H1 (cell line): ENCODE measurements around the gene TRIM65. TPM values are rescaled to one million over a fixed set of nuclear protein-coding genes. Genes with fewer than 3 reads are reported as not detected.

ENCODE experiments used
- CTCF ChIA-PET: fragments of 300-600 bp; sonication (Branson Sonifier 250); formaldehyde crosslinking; loops from one replicate; lab custom pipeline; 2021; ENCODE audit not compliant: partially characterized antibody; lab: Charles Lee
- POLR2A ChIA-PET: fragments of 300-600 bp; sonication (Branson Sonifier 250); formaldehyde crosslinking; loops from one replicate; lab custom pipeline; 2021; ENCODE audit warnings: inconsistent platforms; ENCODE audit not compliant: partially characterized antibody; lab: Charles Lee
- DNase-seq, 2 experiments: peaks; one replicate each; pipeline versions ENCODE4 v3.0.0 to v3.0.0-alpha.2; 2010 to 2022; ENCODE audit warnings: low spot score in 2 of 2, low read depth in 1 of 2, mixed read lengths in 1 of 2
- FAIRE-seq: peaks from 2 replicates; lab custom pipeline; 2011; peaks lifted over from hg19 to GRCh38; lab: Jason Lieb, UNC
- H2AFZ ChIP-seq: 2 replicates; pipeline ENCODE4 v1.8.1; 2012; ENCODE audit warnings: low read length, inconsistent platforms
- H2AK5ac ChIP-seq: 2 replicates; pipeline ENCODE4 v1.6.1; 2013; ENCODE audit warnings: low read depth, low read length
- H2BK120ac ChIP-seq: replicated peaks from 2 replicates; pipeline ENCODE3; 2013; ENCODE audit warnings: low read depth, low read length, inconsistent platforms
- H2BK12ac ChIP-seq: 2 replicates; pipeline ENCODE4 v1.6.1; 2013; ENCODE audit warnings: low read depth, low read length
- H2BK15ac ChIP-seq: 2 replicates; pipeline ENCODE4 v1.6.1; 2013; ENCODE audit warnings: low read length
- H2BK20ac ChIP-seq: 2 replicates; pipeline ENCODE4 v1.6.1; 2013; ENCODE audit warnings: low read length
- H2BK5ac ChIP-seq: 2 replicates; pipeline ENCODE4 v1.6.1; 2013; ENCODE audit warnings: low read depth, low read length
- H3K14ac ChIP-seq: 2 replicates; pipeline ENCODE4 v1.6.1; 2013; ENCODE audit warnings: inconsistent platforms; ENCODE audit not compliant: insufficient read length
- H3K18ac ChIP-seq: 2 replicates; pipeline ENCODE4 v1.6.1; 2013; ENCODE audit warnings: low read length; ENCODE audit errors: extremely low read depth
- H3K23ac ChIP-seq: 2 replicates; pipeline ENCODE4 v1.6.1; 2013; ENCODE audit warnings: inconsistent platforms; ENCODE audit not compliant: insufficient read length
- H3K23me2 ChIP-seq: 2 replicates; pipeline ENCODE4 v1.6.1; 2013; ENCODE audit warnings: low read depth, low read length
- H3K27ac ChIP-seq: 2 replicates; pipeline ENCODE4 v1.6.1; 2011; ENCODE audit warnings: low read depth, low read length, inconsistent platforms
- H3K27me3 ChIP-seq, 4 experiments: replicated peaks in 1 of 4; 1 replicate in 1 of 4; 2 replicates in 3 of 4; pipeline versions ENCODE4 v1.6.1 to v1.8.1; 2011 to 2013; ENCODE audit warnings: low read length in 3 of 4, mild to moderate bottlenecking in 3 of 4, inconsistent platforms in 2 of 4, mixed read lengths in 2 of 4, moderate library complexity in 1 of 4; ENCODE audit not compliant: control insufficient read depth in 3 of 4, insufficient read depth in 3 of 4; ENCODE audit errors: extremely low read depth in 1 of 4
- H3K36me3 ChIP-seq, 4 experiments: 2 replicates each; pipeline versions ENCODE4 v1.6.1 to v1.8.1; 2011 to 2013; ENCODE audit warnings: mild to moderate bottlenecking in 4 of 4, low read length in 3 of 4, moderate library complexity in 2 of 4, control low read depth in 1 of 4, inconsistent platforms in 1 of 4; ENCODE audit not compliant: insufficient read depth in 4 of 4, control insufficient read depth in 2 of 4
- H3K4ac ChIP-seq: replicated peaks from 2 replicates; pipeline ENCODE3; 2013; ENCODE audit warnings: low read length, low read depth, mixed read lengths, inconsistent platforms; ENCODE audit not compliant: insufficient read length
- H3K4me1 ChIP-seq, 4 experiments: replicated peaks in 1 of 4; 1 replicate in 1 of 4; 2 replicates in 3 of 4; pipeline versions ENCODE4 v1.6.1 to v1.8.1; 2011 to 2013; ENCODE audit warnings: low read length in 3 of 4, inconsistent platforms in 2 of 4, mixed read lengths in 1 of 4; ENCODE audit not compliant: insufficient read depth in 4 of 4, control insufficient read depth in 3 of 4
- H3K4me2 ChIP-seq, 2 experiments: 2 replicates each; pipeline versions ENCODE4 v1.6.1 to v1.8.1; 2011 to 2013; ENCODE audit warnings: low read depth in 2 of 2, low read length in 2 of 2, control low read depth in 1 of 2, inconsistent platforms in 1 of 2, mild to moderate bottlenecking in 1 of 2; ENCODE audit not compliant: insufficient read depth in 1 of 2
- H3K4me3 ChIP-seq, 4 experiments: fragments of 200-600, 300-600 bp in 1 of 4; sonication (generic), shearing (Covaris generic), sonication (Bioruptor Twin) in 1 of 4; 2 replicates each; pipeline versions ENCODE4 v1.5.1 to v1.8.1; 2011 to 2016; ENCODE audit warnings: low read length in 4 of 4, low read depth in 3 of 4, control low read depth in 2 of 4, inconsistent platforms in 2 of 4, mild to moderate bottlenecking in 2 of 4, mixed read lengths in 1 of 4, moderate library complexity in 1 of 4; ENCODE audit not compliant: insufficient read depth in 2 of 4; ENCODE audit errors: extremely low read depth in 1 of 4
- H3K56ac ChIP-seq: replicated peaks from 2 replicates; pipeline ENCODE3; 2013; ENCODE audit warnings: low read depth, mild to moderate bottlenecking, mixed read lengths, low read length, inconsistent platforms; ENCODE audit not compliant: insufficient read length
- H3K79me1 ChIP-seq: 2 replicates; pipeline ENCODE4 v1.6.1; 2013; ENCODE audit warnings: low read depth, low read length, control low read depth
- H3K79me2 ChIP-seq, 2 experiments: 2 replicates each; pipeline versions ENCODE4 v1.6.1 to v1.8.1; 2012 to 2013; ENCODE audit warnings: low read length in 2 of 2, mild to moderate bottlenecking in 2 of 2, inconsistent platforms in 1 of 2; ENCODE audit not compliant: insufficient read depth in 2 of 2, control insufficient read depth in 1 of 2
- H3K9ac ChIP-seq, 4 experiments: replicated peaks in 1 of 4; 1 replicate in 1 of 4; 2 replicates in 3 of 4; pipeline versions ENCODE4 v1.6.1 to v1.8.1; 2011 to 2013; ENCODE audit warnings: low read depth in 3 of 4, low read length in 3 of 4, control low read depth in 2 of 4, mild to moderate bottlenecking in 2 of 4, moderate library complexity in 2 of 4, inconsistent platforms in 1 of 4; ENCODE audit errors: extremely low read depth in 1 of 4
- H3K9me3 ChIP-seq, 2 experiments: 2 replicates each; pipeline versions ENCODE4 v1.6.1 to v1.8.1; 2012 to 2013; ENCODE audit warnings: mild to moderate bottlenecking in 2 of 2, moderate library complexity in 2 of 2, control low read depth in 1 of 2, inconsistent platforms in 1 of 2, low read depth in 1 of 2, low read length in 1 of 2, mixed read lengths in 1 of 2; ENCODE audit not compliant: insufficient read depth in 2 of 2
- H4K20me1 ChIP-seq, 2 experiments: replicated peaks in 1 of 2; 2 replicates each; pipeline versions ENCODE3 to v1.8.1; 2011 to 2013; ENCODE audit warnings: inconsistent platforms in 2 of 2, low read length in 2 of 2, mild to moderate bottlenecking in 1 of 2; ENCODE audit not compliant: insufficient read depth in 2 of 2, control insufficient read depth in 1 of 2
- H4K5ac ChIP-seq: 2 replicates; pipeline ENCODE4 v1.6.1; 2013; ENCODE audit warnings: low read length, low read depth, mixed read lengths, inconsistent platforms; ENCODE audit not compliant: insufficient read length
- H4K8ac ChIP-seq: 2 replicates; pipeline ENCODE4 v1.8.0; 2013; ENCODE audit warnings: mild to moderate bottlenecking, moderate library complexity, low read length, inconsistent platforms; ENCODE audit not compliant: insufficient read depth; ENCODE audit errors: extremely low read depth
- H4K91ac ChIP-seq: replicated peaks from 2 replicates; pipeline ENCODE3; 2013; ENCODE audit warnings: low read length, mixed read lengths, inconsistent platforms; ENCODE audit not compliant: insufficient read length
- ATF3 ChIP-seq: IDR thresholded peaks from 2 replicates; pipeline ENCODE4 v1.6.1; 2011; ENCODE audit warnings: low read depth, mild to moderate bottlenecking, low read length; ENCODE audit not compliant: insufficient read depth
- CREB1 ChIP-seq: IDR thresholded peaks from 2 replicates; pipeline ENCODE4 v1.6.1; 2012; ENCODE audit warnings: inconsistent platforms
- CTBP2 ChIP-seq: IDR thresholded peaks from 2 replicates; pipeline ENCODE4 v1.7.0; 2011; ENCODE audit warnings: borderline replicate concordance, mild to moderate bottlenecking, moderate library complexity, mixed read lengths, low read length; ENCODE audit not compliant: insufficient read depth, insufficient read length
- E2F6 ChIP-seq: IDR thresholded peaks from 2 replicates; pipeline ENCODE4 v1.6.1; 2012; ENCODE audit warnings: inconsistent platforms
- EGR1 ChIP-seq: IDR thresholded peaks from 2 replicates; pipeline ENCODE4 v1.6.1; 2011; ENCODE audit warnings: low read depth, low read length, borderline replicate concordance
- RBBP5 ChIP-seq: IDR thresholded peaks from 2 replicates; pipeline ENCODE4 v1.7.1; 2012; ENCODE audit warnings: low read depth, mild to moderate bottlenecking, inconsistent platforms, low read length, moderate library complexity, borderline replicate concordance
- SUZ12 ChIP-seq: fragments of 200-600 bp; sonication (generic); IDR thresholded peaks from 2 replicates; pipeline ENCODE4 v1.6.1; 2012; ENCODE audit warnings: mild to moderate bottlenecking, inconsistent platforms, low read length, moderate library complexity, mixed read lengths
- YY1 ChIP-seq: IDR thresholded peaks from 2 replicates; pipeline ENCODE4 v1.6.1; 2011; ENCODE audit warnings: low read depth, mild to moderate bottlenecking, low read length
- WGBS, 2 experiments: shearing (Covaris generic) in 1 of 2; methylation state at CpG; one replicate each; pipeline versions ENCODE4 v1.1.6 to v1.1.7; 2013 to 2015; ENCODE audit warnings: low lambda C conversion rate in 2 of 2, mixed read lengths in 2 of 2, inconsistent platforms in 1 of 2, low coverage in 1 of 2, missing lambda C conversion rate in 1 of 2; ENCODE audit not compliant: insufficient replicate concordance in 2 of 2, insufficient coverage in 1 of 2, insufficient read length in 1 of 2; ENCODE audit errors: extremely low coverage in 1 of 2, missing lambda C conversion rate in 1 of 2; 5-methylcytosine and 5-hydroxymethylcytosine counted together
- polyA plus RNA-seq, 7 experiments: library from polyadenylated mRNA; depleted of rRNA in 3 of 7; stranded (reverse) in 5 of 7; unstranded in 2 of 7; fragments of >200 nt in 5 of 7; fragments of 200-250 nt in 2 of 7; gene quantifications; 1 replicate in 5 of 7; 2 replicates in 1 of 7; 4 replicates in 1 of 7; pipeline versions ENCODE4 v1.2.1 to v1.2.3, GENCODE V29; 2011 to 2013; ENCODE audit warnings: missing spikeins in 2 of 7, mixed read lengths in 2 of 7
- total RNA-seq: library from RNA; stranded (reverse); fragmentation: NEBNext Ultra II Directional; extraction: Animal tissue kit (Norgen Biotek cat#: 25700); gene quantifications from 2 replicates; pipeline ENCODE4 v1.2.1, GENCODE V29; 2021

The TRIM65 gene
- total and polyA plus RNA-seq, 2 of the 8 experiments (the other 6 are each of a cell fraction or from before 2014, with no cell fraction given) = 21.2 to 48.6 TPM

GRCh38 chr17:75906143-75906884 is 9.6 kb upstream of the TRIM65 start:
- H3K9ac ChIP-seq = no peak overlapping the region
- H4K91ac ChIP-seq = no peak overlapping the region
- no peak overlapping the region for H3K4me2 ChIP-seq
- H3K36me3 ChIP-seq = peaks cover 0 to 9% (median 4%) of the 10 kb centered on the region in 4 experiments; a peak in 5 of 8 replicates
- ChIA-PET CTCF (interaction anchor here (0.5 to 51.3 kb wide), 19 partner anchors 7 to 1467 kb away, joined by 3 to 885 read pairs (median 5); partner anchors contain the start of genes CDK3 and MIF4GD), POLR2A (interaction anchor here (0.6 to 4.6 kb wide), 7 partner anchors 9 to 1584 kb away, joined by 3 to 31 read pairs (median 3); partner anchors contain the start of gene TRIM65)
- H2AK5ac ChIP-seq = no peak overlapping the region
- H3K18ac ChIP-seq = no peak overlapping the region
- H3K79me2 ChIP-seq = peaks cover 0 to 14% of the 10 kb centered on the region in 2 experiments; a peak in 2 of 4 replicates
- no peaks in the 10 kb centered on the region; a peak in 2 of 7 replicates for H3K4me1 ChIP-seq
- H3K27me3 ChIP-seq = no peaks in the 10 kb centered on the region
- no peak overlapping the region for H3K23ac ChIP-seq
- no peak overlapping the region for H3K4me3 ChIP-seq
- no peaks in the 10 kb centered on the region for H3K9me3 ChIP-seq
- peaks cover 0 to 2% of the 10 kb centered on the region in 2 experiments for H4K20me1 ChIP-seq
- DNase-seq (no peak), FAIRE-seq (no peak)
- no peak overlapping the region for H4K5ac ChIP-seq
- no peak overlapping the region for H2BK120ac ChIP-seq
- H3K79me1 ChIP-seq = no peaks in the 10 kb centered on the region; the same call in 1 of the 2 replicates
- H3K56ac ChIP-seq = no peak overlapping the region
- WGBS, 2 experiments = 97% methylated on average over 7 of the region's 10 CpGs; no CpG with 5 or more reads in 1 of the 2 experiments
- H3K23me2 ChIP-seq = peaks cover 3% of the 10 kb centered on the region; the same call in 1 of the 2 replicates
- H2BK5ac ChIP-seq = no peak overlapping the region
- no peak overlapping the region for H3K4ac ChIP-seq
- no peak overlapping the region for H3K14ac ChIP-seq
- H2BK12ac ChIP-seq = no peak overlapping the region
- H2AFZ ChIP-seq = no peak overlapping the region
- H4K8ac ChIP-seq = no peak overlapping the region
- TF ChIP-seq RBBP5 = no peak
- no peak for TF ChIP-seq CREB1
- no peak for TF ChIP-seq E2F6
- no peak for TF ChIP-seq EGR1
- TF ChIP-seq SUZ12 = no peak
- no peak for TF ChIP-seq ATF3
- no peak for TF ChIP-seq CTBP2
- no peak for TF ChIP-seq YY1
- H2BK20ac ChIP-seq = no peak overlapping the region
- H3K27ac ChIP-seq = no peak overlapping the region
- H2BK15ac ChIP-seq = peak overlapping the region; percentile 81; the same call in 1 of the 2 replicates
